Measurements from ENCODE around the gene DFFB.

Gene DFFB

DNA sequence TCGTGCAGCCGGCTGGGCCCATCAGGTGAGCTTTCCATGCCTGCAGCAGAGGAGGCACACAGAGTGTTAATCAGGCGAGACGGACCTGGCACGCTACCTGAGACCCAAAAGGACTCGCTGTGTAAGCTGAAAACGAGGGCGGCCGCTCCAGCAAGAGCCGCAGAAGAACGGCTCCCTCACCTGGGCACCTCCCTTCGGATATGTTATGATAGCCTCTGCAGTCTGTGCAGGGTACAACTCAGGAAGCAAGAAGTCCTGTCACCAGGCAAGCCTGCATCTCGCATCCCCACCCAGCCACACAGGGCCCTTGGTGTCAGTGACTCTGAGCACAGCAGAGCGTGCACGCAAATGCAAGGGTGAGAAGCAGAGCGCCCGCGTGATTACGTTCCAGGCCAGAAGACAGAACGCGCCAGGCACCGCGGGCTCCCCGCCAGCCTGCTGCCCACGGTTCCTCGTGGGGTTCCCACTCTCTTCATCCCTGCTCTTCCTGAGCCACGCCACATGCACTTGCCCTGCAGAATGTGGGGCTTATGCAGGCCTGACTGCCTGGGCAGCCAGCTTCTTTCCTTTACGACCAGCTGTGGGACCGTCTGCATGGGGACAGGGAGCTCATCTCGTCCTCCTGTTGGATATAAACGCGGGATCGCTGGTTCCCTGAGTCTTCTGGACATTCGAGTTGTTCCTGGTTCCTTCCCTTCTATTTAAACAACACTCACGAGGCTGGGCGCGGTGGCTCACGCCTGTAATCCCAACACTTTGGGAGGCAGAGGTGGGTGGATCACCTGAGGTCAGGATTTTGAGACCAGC is 40.7 kb upstream of the DFFB start:
- POLR2A ChIA-PET: no interaction called here
- CTCF ChIA-PET: no interaction called here
- TF ChIP-seq SP1 (IDR thresholded peaks at IDR 0.05) (no peak), LEF1 (IDR thresholded peaks at IDR 0.05; ENCODE audit: borderline replicate concordance) (no peak)
- no peak for DNase-seq (ENCODE audit: extremely low spot score)

DNA sequence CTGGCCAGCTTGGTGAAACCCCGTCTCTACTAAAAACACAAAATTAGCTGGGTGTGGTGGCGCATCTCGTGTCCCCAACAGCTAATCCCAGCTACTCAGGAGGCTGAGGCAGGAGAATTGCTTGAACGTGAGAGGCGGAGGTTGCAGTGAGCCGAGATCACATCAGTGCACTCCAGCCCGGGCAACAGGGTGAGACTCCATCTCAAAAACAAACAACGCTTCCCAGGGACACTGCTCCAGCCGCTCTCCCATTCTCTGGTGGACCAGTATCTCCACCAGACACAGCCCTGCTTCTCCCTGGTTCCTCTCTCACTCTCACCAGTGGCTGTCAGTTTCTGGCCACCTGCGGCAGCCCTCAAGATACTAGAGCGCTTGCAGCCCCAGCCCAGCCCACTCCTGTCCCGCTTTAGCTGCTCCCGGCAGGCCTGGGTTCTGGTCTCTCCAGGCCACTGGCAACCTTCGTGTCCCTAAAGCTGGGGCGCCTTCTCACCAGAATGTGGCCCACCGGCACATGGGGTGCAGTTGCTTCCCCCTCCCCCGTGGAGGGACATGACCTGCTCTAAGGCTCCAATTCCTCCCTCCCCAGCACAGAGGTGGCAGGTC is 40.0 kb upstream of the DFFB start:
- ChIA-PET POLR2A (no interaction called here), CTCF (no interaction called here)
- no peak for DNase-seq (ENCODE audit: extremely low spot score)
- TF ChIP-seq BHLHE40 (IDR thresholded peaks at IDR 0.05; ENCODE audit: borderline replicate concordance): no peak
- TF ChIP-seq FOXM1 (IDR thresholded peaks at IDR 0.05; ENCODE audit: borderline replicate concordance): no peak
- no peak for TF ChIP-seq SUZ12 (IDR thresholded peaks at IDR 0.05)
- TF ChIP-seq FOXA1 (IDR thresholded peaks at IDR 0.05): no peak
- TF ChIP-seq, protein P1, sequence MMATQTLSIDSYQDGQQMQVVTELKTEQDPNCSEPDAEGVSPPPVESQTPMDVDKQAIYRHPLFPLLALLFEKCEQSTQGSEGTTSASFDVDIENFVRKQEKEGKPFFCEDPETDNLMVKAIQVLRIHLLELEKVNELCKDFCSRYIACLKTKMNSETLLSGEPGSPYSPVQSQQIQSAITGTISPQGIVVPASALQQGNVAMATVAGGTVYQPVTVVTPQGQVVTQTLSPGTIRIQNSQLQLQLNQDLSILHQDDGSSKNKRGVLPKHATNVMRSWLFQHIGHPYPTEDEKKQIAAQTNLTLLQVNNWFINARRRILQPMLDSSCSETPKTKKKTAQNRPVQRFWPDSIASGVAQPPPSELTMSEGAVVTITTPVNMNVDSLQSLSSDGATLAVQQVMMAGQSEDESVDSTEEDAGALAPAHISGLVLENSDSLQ (IDR thresholded peaks at IDR 0.05): no peak
- TF ChIP-seq HDGF (IDR thresholded peaks at IDR 0.05; ENCODE audit: borderline replicate concordance): no peak
- no peak for TF ChIP-seq L3MBTL2 (conservative IDR thresholded peaks at IDR 0.05)
- no peak for TF ChIP-seq NFRKB (IDR thresholded peaks at IDR 0.05)
- no peak for TF ChIP-seq FOXK2 (IDR thresholded peaks at IDR 0.05)
- TF ChIP-seq ZNF384 (IDR thresholded peaks at IDR 0.05): no peak
- no peak for TF ChIP-seq TARDBP (IDR thresholded peaks at IDR 0.05)

DNA sequence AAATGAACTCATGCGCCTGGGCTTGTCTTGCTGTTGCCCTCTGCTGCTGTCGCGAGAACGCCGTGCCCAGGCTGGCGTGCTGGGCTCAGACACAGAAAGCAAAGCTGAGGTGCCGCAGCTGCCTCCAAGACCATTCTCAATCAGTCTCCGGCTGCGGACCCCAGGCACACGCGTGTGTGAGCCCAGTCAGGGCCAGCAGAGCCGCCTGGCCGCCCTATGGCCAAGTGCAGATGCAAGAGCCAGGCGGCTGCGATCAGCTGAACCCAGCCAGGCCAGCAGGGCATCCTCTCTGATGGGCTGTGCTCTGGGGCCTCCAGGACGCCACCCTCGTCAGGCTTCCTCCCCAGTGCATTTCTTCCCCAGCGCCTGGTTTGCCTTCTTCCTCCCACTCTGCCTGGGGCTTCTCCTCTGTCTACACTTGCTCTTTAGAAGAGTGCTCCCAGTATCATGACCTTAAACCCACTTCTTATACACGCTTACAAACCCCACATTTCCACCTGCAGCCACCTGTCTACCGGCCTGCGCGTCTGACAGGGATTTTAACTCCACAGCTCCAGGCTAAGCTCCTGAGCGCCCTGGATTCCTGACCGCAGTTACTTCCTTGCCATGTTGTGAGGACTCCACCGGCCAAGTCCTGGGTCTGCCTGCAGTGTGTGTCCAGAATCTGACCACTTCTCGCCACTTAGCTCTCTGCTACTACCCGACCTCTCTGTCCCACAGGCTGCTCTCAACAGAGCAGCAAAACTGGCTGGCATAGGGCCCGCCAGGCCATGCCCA is 39.3 kb upstream of the DFFB start:
- CTCF ChIA-PET: no interaction called here
- POLR2A ChIA-PET: no interaction called here
- no peak for TF ChIP-seq NFRKB (IDR thresholded peaks at IDR 0.05)
- no peak for TF ChIP-seq FOXM1 (IDR thresholded peaks at IDR 0.05; ENCODE audit: borderline replicate concordance)
- TF ChIP-seq FOXA1 (IDR thresholded peaks at IDR 0.05): no peak
- no peak for TF ChIP-seq CTBP1 (IDR thresholded peaks at IDR 0.05; ENCODE audit: borderline replicate concordance)
- no peak for TF ChIP-seq ARNT (IDR thresholded peaks at IDR 0.05)

DNA sequence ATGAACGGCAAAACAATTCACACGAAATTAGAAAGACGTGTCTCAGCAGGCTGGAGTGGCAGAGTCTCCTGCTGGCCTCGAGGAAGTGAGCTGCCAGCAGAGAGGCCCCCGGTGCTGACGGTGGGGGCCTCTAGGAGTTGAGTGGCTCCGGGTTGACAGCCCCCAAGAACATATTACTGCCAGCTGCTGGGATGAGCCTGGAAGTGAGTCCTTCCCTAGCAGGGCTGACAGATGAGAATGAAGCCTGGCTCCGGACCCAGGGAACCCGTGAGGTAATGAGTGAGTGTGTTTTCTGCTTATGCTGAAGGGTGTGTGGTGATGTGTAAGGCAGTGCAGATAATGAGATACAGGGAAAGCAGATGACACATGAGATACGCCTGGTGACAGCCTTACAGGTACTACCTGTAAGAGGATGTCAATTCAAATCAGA is 37.5 kb upstream of the DFFB start:
- TF ChIP-seq FOXA1 (IDR thresholded peaks at IDR 0.05) (no peak), ARNT (IDR thresholded peaks at IDR 0.05) (no peak), LEF1 (IDR thresholded peaks at IDR 0.05; ENCODE audit: borderline replicate concordance) (no peak), FOXK2 (IDR thresholded peaks at IDR 0.05) (no peak), SP1 (IDR thresholded peaks at IDR 0.05) (no peak), BHLHE40 (IDR thresholded peaks at IDR 0.05; ENCODE audit: borderline replicate concordance) (no peak), HDGF (IDR thresholded peaks at IDR 0.05; ENCODE audit: borderline replicate concordance) (no peak), L3MBTL2 (conservative IDR thresholded peaks at IDR 0.05) (no peak), CTBP1 (IDR thresholded peaks at IDR 0.05; ENCODE audit: borderline replicate concordance) (no peak), ZNF384 (IDR thresholded peaks at IDR 0.05) (no peak), NFRKB (IDR thresholded peaks at IDR 0.05) (no peak), SUZ12 (IDR thresholded peaks at IDR 0.05) (no peak)
- TF ChIP-seq, protein P1 (IDR thresholded peaks at IDR 0.05): no peak
- CTCF ChIA-PET: no interaction called here
- DNase-seq (ENCODE audit: extremely low spot score): no peak
- POLR2A ChIA-PET: no interaction called here

More for the DNA sequence above, 39.3 kb upstream of the DFFB start:
- DNase-seq (ENCODE audit: extremely low spot score): no peak

DNA sequence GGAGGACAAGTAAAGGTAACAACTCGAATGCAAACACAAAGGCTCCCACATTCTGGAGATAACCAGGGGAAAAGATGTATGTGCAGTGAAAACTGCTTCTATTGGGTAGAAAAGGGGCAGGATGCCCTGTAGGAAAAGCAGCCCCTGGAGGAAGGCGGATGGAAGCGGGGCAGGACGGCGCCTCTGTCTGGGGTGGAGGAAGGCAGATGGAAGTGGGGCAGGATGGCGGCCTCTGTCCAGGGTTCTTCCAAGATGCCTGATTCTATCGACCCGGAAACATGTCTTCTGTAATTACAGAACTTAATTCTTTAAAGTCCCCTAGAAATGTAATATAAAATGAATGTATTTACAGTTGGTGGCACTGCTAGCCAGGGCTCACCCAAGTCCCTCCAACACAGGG is 37.0 kb upstream of the DFFB start:
- ChIA-PET POLR2A (no interaction called here), CTCF (no interaction called here)
- no peak for TF ChIP-seq SP1 (IDR thresholded peaks at IDR 0.05)
- no peak for TF ChIP-seq FOXM1 (IDR thresholded peaks at IDR 0.05; ENCODE audit: borderline replicate concordance)
- no peak for TF ChIP-seq LEF1 (IDR thresholded peaks at IDR 0.05; ENCODE audit: borderline replicate concordance)
- no peak for TF ChIP-seq SUZ12 (IDR thresholded peaks at IDR 0.05)
- no peak for TF ChIP-seq HDGF (IDR thresholded peaks at IDR 0.05; ENCODE audit: borderline replicate concordance)
- no peak for TF ChIP-seq TARDBP (IDR thresholded peaks at IDR 0.05)
- TF ChIP-seq CTBP1 (IDR thresholded peaks at IDR 0.05; ENCODE audit: borderline replicate concordance): no peak
- TF ChIP-seq ARNT (IDR thresholded peaks at IDR 0.05): no peak
- TF ChIP-seq BHLHE40 (IDR thresholded peaks at IDR 0.05; ENCODE audit: borderline replicate concordance): no peak
- no peak for TF ChIP-seq FOXA1 (IDR thresholded peaks at IDR 0.05)
- TF ChIP-seq ELF4 (IDR thresholded peaks at IDR 0.05): no peak
- TF ChIP-seq, protein P1 (IDR thresholded peaks at IDR 0.05): no peak
- TF ChIP-seq ZNF384 (IDR thresholded peaks at IDR 0.05): no peak
- TF ChIP-seq L3MBTL2 (conservative IDR thresholded peaks at IDR 0.05): no peak
- TF ChIP-seq FOXK2 (IDR thresholded peaks at IDR 0.05): no peak
- no peak for DNase-seq (ENCODE audit: extremely low spot score)

DNA sequence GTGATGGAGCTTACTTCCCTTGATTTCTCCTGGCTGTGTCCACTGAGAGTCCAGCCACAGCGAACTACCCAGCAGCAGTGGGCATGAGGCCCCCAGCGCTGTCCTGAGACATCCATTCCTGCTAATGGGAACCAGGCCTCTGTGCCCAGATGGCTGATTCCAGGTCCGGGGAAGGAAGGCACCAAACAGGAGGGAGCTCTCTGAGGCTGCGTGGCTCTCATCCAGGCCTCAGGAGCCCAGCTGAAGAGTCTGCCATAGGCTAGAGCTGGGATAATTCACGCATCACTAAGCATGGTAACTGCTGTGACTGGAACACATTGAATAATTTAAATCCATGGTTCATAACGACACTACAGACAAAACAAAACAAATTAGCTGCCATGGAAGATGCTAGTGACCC is 36.3 kb upstream of the DFFB start:
- POLR2A ChIA-PET: interaction anchor here (1.5 kb wide), 1 partner anchor 25 kb away, joined by 3 read pairs; the partner anchor contains the start of gene LRRC47
- CTCF ChIA-PET: no interaction called here
- no peak for TF ChIP-seq FOXM1 (IDR thresholded peaks at IDR 0.05; ENCODE audit: borderline replicate concordance)
- no peak for DNase-seq (ENCODE audit: extremely low spot score)
